ENCODE measurements around the gene PAM.

DNA sequence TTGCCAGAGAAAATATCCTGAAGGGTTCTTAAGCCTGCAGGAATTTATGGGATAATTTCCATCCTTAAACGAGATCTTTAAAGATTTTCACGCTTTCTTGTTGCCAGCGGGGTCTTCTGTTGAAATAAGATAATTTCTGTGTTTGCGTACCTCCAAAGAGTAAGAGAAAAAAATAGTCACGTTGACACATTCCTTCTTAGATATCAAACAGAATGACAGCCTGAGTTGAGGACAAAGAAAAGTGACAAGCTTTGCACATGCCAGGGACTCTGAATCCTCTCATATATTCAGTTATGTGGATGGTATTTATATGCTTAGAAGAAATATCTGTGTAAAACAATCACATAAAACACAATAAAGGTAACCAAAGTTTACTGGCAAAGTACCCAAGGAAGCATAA, 21.6 kb upstream of the PAM start:
- TF ChIP-seq, protein P1, sequence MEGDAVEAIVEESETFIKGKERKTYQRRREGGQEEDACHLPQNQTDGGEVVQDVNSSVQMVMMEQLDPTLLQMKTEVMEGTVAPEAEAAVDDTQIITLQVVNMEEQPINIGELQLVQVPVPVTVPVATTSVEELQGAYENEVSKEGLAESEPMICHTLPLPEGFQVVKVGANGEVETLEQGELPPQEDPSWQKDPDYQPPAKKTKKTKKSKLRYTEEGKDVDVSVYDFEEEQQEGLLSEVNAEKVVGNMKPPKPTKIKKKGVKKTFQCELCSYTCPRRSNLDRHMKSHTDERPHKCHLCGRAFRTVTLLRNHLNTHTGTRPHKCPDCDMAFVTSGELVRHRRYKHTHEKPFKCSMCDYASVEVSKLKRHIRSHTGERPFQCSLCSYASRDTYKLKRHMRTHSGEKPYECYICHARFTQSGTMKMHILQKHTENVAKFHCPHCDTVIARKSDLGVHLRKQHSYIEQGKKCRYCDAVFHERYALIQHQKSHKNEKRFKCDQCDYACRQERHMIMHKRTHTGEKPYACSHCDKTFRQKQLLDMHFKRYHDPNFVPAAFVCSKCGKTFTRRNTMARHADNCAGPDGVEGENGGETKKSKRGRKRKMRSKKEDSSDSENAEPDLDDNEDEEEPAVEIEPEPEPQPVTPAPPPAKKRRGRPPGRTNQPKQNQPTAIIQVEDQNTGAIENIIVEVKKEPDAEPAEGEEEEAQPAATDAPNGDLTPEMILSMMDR (IDR thresholded peaks at IDR 0.05; ENCODE audit: low read depth, low read length, missing input control): no peak
- TF ChIP-seq RAD21 (IDR thresholded peaks at IDR 0.05) (no peak), GABPA (IDR thresholded peaks at IDR 0.05 in 1 of 2, conservative IDR thresholded peaks at IDR 0.05 in 1 of 2) (no peak), TAF1 (conservative IDR thresholded peaks at IDR 0.05) (no peak), EGR1 (IDR thresholded peaks at IDR 0.05; ENCODE audit: low read depth in 2 of 2) (no peak), YY1 (IDR thresholded peaks at IDR 0.05) (no peak), SP1 (IDR thresholded peaks at IDR 0.05) (no peak), FOXA1 (IDR thresholded peaks at IDR 0.05) (no peak), RXRA (IDR thresholded peaks at IDR 0.05) (no peak)
- TF ChIP-seq, protein P2, sequence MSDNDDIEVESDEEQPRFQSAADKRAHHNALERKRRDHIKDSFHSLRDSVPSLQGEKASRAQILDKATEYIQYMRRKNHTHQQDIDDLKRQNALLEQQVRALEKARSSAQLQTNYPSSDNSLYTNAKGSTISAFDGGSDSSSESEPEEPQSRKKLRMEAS (IDR thresholded peaks at IDR 0.05): no peak
- TF ChIP-seq, protein P3, sequence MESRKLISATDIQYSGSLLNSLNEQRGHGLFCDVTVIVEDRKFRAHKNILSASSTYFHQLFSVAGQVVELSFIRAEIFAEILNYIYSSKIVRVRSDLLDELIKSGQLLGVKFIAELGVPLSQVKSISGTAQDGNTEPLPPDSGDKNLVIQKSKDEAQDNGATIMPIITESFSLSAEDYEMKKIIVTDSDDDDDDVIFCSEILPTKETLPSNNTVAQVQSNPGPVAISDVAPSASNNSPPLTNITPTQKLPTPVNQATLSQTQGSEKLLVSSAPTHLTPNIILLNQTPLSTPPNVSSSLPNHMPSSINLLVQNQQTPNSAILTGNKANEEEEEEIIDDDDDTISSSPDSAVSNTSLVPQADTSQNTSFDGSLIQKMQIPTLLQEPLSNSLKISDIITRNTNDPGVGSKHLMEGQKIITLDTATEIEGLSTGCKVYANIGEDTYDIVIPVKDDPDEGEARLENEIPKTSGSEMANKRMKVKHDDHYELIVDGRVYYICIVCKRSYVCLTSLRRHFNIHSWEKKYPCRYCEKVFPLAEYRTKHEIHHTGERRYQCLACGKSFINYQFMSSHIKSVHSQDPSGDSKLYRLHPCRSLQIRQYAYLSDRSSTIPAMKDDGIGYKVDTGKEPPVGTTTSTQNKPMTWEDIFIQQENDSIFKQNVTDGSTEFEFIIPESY (IDR thresholded peaks at IDR 0.05): no peak
- TF ChIP-seq, protein P4, sequence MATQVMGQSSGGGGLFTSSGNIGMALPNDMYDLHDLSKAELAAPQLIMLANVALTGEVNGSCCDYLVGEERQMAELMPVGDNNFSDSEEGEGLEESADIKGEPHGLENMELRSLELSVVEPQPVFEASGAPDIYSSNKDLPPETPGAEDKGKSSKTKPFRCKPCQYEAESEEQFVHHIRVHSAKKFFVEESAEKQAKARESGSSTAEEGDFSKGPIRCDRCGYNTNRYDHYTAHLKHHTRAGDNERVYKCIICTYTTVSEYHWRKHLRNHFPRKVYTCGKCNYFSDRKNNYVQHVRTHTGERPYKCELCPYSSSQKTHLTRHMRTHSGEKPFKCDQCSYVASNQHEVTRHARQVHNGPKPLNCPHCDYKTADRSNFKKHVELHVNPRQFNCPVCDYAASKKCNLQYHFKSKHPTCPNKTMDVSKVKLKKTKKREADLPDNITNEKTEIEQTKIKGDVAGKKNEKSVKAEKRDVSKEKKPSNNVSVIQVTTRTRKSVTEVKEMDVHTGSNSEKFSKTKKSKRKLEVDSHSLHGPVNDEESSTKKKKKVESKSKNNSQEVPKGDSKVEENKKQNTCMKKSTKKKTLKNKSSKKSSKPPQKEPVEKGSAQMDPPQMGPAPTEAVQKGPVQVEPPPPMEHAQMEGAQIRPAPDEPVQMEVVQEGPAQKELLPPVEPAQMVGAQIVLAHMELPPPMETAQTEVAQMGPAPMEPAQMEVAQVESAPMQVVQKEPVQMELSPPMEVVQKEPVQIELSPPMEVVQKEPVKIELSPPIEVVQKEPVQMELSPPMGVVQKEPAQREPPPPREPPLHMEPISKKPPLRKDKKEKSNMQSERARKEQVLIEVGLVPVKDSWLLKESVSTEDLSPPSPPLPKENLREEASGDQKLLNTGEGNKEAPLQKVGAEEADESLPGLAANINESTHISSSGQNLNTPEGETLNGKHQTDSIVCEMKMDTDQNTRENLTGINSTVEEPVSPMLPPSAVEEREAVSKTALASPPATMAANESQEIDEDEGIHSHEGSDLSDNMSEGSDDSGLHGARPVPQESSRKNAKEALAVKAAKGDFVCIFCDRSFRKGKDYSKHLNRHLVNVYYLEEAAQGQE (IDR thresholded peaks at IDR 0.05): no peak
- TF ChIP-seq, protein P5, sequence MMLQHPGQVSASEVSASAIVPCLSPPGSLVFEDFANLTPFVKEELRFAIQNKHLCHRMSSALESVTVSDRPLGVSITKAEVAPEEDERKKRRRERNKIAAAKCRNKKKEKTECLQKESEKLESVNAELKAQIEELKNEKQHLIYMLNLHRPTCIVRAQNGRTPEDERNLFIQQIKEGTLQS (IDR thresholded peaks at IDR 0.05): no peak
